Stimulated activated CD4-positive, alpha-beta T cell treated with anti-CD3 and anti-CD28 coated beads, Interleukin-4, amount 100 ng/mL, for 1 hour (primary cell): ENCODE data around the gene CABCOCO1.
"Not testable (repeated sequence)": the region's sequence is repeated elsewhere in the genome, so short reads cannot be mapped to it uniquely, and the experiment has no call there.

ENCODE experiments used
- DNase-seq: peaks from one replicate; pipeline ENCODE4 v3.0.0-alpha.2; 2020

CABCOCO1 gene

GRCh38 chr10:61719906-61720305, 57.2 kb downstream of the CABCOCO1 start:
- DNase-seq, result no peak

GRCh38 chr10:61721431-61721830, 58.7 kb downstream of the CABCOCO1 start:
- DNase-seq, result no peak

GRCh38 chr10:61725221-61725620, 62.5 kb downstream of the CABCOCO1 start:
- not testable (repeated sequence) for DNase-seq

GRCh38 chr10:61729596-61729995, 66.9 kb downstream of the CABCOCO1 start:
- DNase-seq, result no peak

- DNase-seq, result no peak
These were observed 67.9 kb downstream of the CABCOCO1 start for GRCh38 chr10:61730671-61731070.

GRCh38 chr10:61731638-61732037, 68.9 kb downstream of the CABCOCO1 start:
- DNase-seq, result no peak

- no peak for DNase-seq
These were observed 70.0 kb downstream of the CABCOCO1 start for GRCh38 chr10:61732629-61733278.

- no peak for DNase-seq
These were observed 70.7 kb downstream of the CABCOCO1 start for GRCh38 chr10:61733358-61733940.

GRCh38 chr10:61735882-61736281, 73.2 kb downstream of the CABCOCO1 start:
- no peak for DNase-seq

GRCh38 chr10:61737455-61737854, 74.7 kb downstream of the CABCOCO1 start:
- DNase-seq, result not testable (repeated sequence)

GRCh38 chr10:61742812-61743211, 80.1 kb downstream of the CABCOCO1 start:
- no peak for DNase-seq

- DNase-seq, result no peak
These were observed 81.7 kb downstream of the CABCOCO1 start for GRCh38 chr10:61744469-61744868.

- no peak for DNase-seq
These were observed 83.6 kb downstream of the CABCOCO1 start for GRCh38 chr10:61746377-61746776.

- DNase-seq, result no peak
These were observed 84.6 kb downstream of the CABCOCO1 start for GRCh38 chr10:61747307-61747706.

GRCh38 chr10:61749291-61749690, 86.6 kb downstream of the CABCOCO1 start:
- no peak for DNase-seq

- peak; percentile 70 for DNase-seq
These were observed 88.3 kb downstream of the CABCOCO1 start for GRCh38 chr10:61750943-61751471.

GRCh38 chr10:61751599-61751998, 88.9 kb downstream of the CABCOCO1 start:
- DNase-seq, result no peak

- DNase-seq, result no peak
These were observed 89.6 kb downstream of the CABCOCO1 start for GRCh38 chr10:61752111-61753011.

- DNase-seq, result no peak
These were observed 90.7 kb downstream of the CABCOCO1 start for GRCh38 chr10:61753453-61753852.

GRCh38 chr10:61754587-61755550, 92.1 kb downstream of the CABCOCO1 start:
- no peak for DNase-seq

GRCh38 chr10:61757001-61757400, 94.3 kb downstream of the CABCOCO1 start:
- no peak for DNase-seq
